Breast epithelium (tissue), 4 donors: ENCODE measurements around the gene KLRC4. TPM values are rescaled to one million over a fixed set of nuclear protein-coding genes. Genes with fewer than 3 reads are reported as not detected.

Source experiments
- DNase-seq, 2 donors: peaks; one replicate each; pipeline ENCODE4 v3.0.0-alpha.2; 2019; ENCODE audit warnings: low spot score in 2 of 2
- H3K27ac ChIP-seq, 2 donors: fragments of 200-600 bp; sonication (generic) in 1 of 2; one replicate each; pipeline ENCODE4 v1.5.1; 2016 to 2019; ENCODE audit warnings: mild to moderate bottlenecking in 1 of 2
- H3K27me3 ChIP-seq, 2 donors: fragments of 200-600 bp; sonication (generic) in 1 of 2; one replicate each; pipeline versions ENCODE4 v1.5.1 to v1.6.0; 2017 to 2019; ENCODE audit warnings: control low read depth in 1 of 2, mild to moderate bottlenecking in 1 of 2
- H3K36me3 ChIP-seq: fragments of 200-600 bp; one replicate; pipeline ENCODE4 v1.5.1; 2019
- H3K4me1 ChIP-seq, 2 donors: fragments of 200-600 bp; sonication (generic); one replicate each; pipeline ENCODE4 v1.5.1; 2016 to 2019; ENCODE audit warnings: control low read depth in 1 of 2
- H3K4me3 ChIP-seq, 3 donors: fragments of 200-600 bp; sonication (generic); 1 replicate in 2 of 3; 2 replicates in 1 of 3; pipeline ENCODE4 v1.5.1; 2016 to 2019; ENCODE audit warnings: mild to moderate bottlenecking in 3 of 3, moderate library complexity in 2 of 3
- H3K9me3 ChIP-seq, 2 donors: fragments of 200-600 bp; sonication (generic) in 1 of 2; one replicate each; pipeline ENCODE4 v1.5.1; 2016 to 2019; ENCODE audit warnings: control low read depth in 1 of 2
- CTCF ChIP-seq, 3 donors: fragments of 450-650 bp; IDR thresholded peaks; one replicate each; pipeline ENCODE4 v1.5.1; 2016 to 2017; ENCODE audit warnings: antibody characterized with exemption in 3 of 3, mild to moderate bottlenecking in 3 of 3, moderate library complexity in 3 of 3
- POLR2A ChIP-seq: fragments of 450-650 bp; IDR thresholded peaks from one replicate; pipeline ENCODE4 v1.6.1; 2016; ENCODE audit warnings: antibody characterized with exemption, mild to moderate bottlenecking, moderate library complexity
- POLR2AphosphoS5 ChIP-seq, 3 donors: sonication (generic); formaldehyde crosslinking; IDR thresholded peaks; one replicate each; pipeline ENCODE4 v1.6.1; 2017; ENCODE audit warnings: antibody characterized with exemption in 3 of 3
- intact Hi-C: fragments of 100-400 bp; cut with DNase I; formaldehyde crosslinking; loops from one replicate; pipeline ENCODE4 v1.15.1; 2023; ENCODE audit warnings: low total_unique reads
- total RNA-seq, 3 donors: library from RNA; depleted of rRNA; stranded (reverse); fragments of >200 nt; gene quantifications; one replicate each; pipeline ENCODE4 v1.1.0, GENCODE V29; 2016

The KLRC4 gene
- total RNA-seq, 3 donors from 2014 or later: 0.66 to 1.5 TPM; not detected in 1

- Histone ChIP-seq H3K4me3 (peak overlapping the region in 1 of 3 donors; percentile 68), H3K9me3 (no peaks in the 10 kb centered on the region), H3K36me3 (no peaks in the 10 kb centered on the region), H3K4me1 (peaks cover 0 to 6% of the 10 kb centered on the region in 2 donors), H3K27me3 (no peaks in the 10 kb centered on the region), H3K27ac (peak overlapping the region; percentile 61 to 97)
- intact Hi-C loops: no loop called here
- TF ChIP-seq CTCF (IDR thresholded peaks at IDR 0.05) (no peak), POLR2AphosphoS5 (IDR thresholded peaks at IDR 0.05) (no peak), POLR2A (no peak)
- no peak for DNase-seq
Measured at GRCh38 chr12:10362325-10362724, 47.2 kb downstream of the KLRC4 start.

GRCh38 chr12:10361622-10362021 lies 47.9 kb downstream of the KLRC4 start:
- no peaks in the 10 kb centered on the region for H3K9me3 ChIP-seq
- no peaks in the 10 kb centered on the region for H3K36me3 ChIP-seq
- H3K4me1 ChIP-seq: peaks cover 0 to 2% of the 10 kb centered on the region in 2 donors
- intact Hi-C loops: no loop called here
- peak overlapping the region; percentile 61 to 97 for H3K27ac ChIP-seq
- no peak for DNase-seq
- TF ChIP-seq POLR2A (no peak), POLR2AphosphoS5 (IDR thresholded peaks at IDR 0.05) (no peak), CTCF (IDR thresholded peaks at IDR 0.05) (no peak)
- H3K27me3 ChIP-seq: no peaks in the 10 kb centered on the region
- H3K4me3 ChIP-seq: no peak overlapping the region

- Histone ChIP-seq H3K9me3 (no peaks in the 10 kb centered on the region), H3K4me3 (no peak overlapping the region), H3K4me1 (no peaks in the 10 kb centered on the region), H3K36me3 (no peaks in the 10 kb centered on the region), H3K27me3 (no peaks in the 10 kb centered on the region), H3K27ac (peak overlapping the region; percentile 48 to 97)
- no peak for TF ChIP-seq POLR2A
- TF ChIP-seq POLR2AphosphoS5 (IDR thresholded peaks at IDR 0.05): no peak
- no peak for TF ChIP-seq CTCF (IDR thresholded peaks at IDR 0.05)
- no peak for DNase-seq
- intact Hi-C loops: no loop called here
Measured at GRCh38 chr12:10361084-10361483, 48.5 kb downstream of the KLRC4 start.

- intact Hi-C loops: no loop called here
- H3K27me3 ChIP-seq: no peaks in the 10 kb centered on the region
- no peaks in the 10 kb centered on the region for H3K4me1 ChIP-seq
- DNase-seq: no peak
- H3K36me3 ChIP-seq: no peaks in the 10 kb centered on the region
- no peak overlapping the region for H3K4me3 ChIP-seq
- H3K9me3 ChIP-seq: no peaks in the 10 kb centered on the region
- H3K27ac ChIP-seq: no peak overlapping the region
- TF ChIP-seq POLR2AphosphoS5 (IDR thresholded peaks at IDR 0.05) (no peak), POLR2A (no peak), CTCF (IDR thresholded peaks at IDR 0.05) (no peak)
Measured at GRCh38 chr12:10358969-10359368, 50.6 kb downstream of the KLRC4 start.

GRCh38 chr12:10358131-10358530 lies 51.4 kb downstream of the KLRC4 start:
- H3K36me3 ChIP-seq: no peaks in the 10 kb centered on the region
- no peak overlapping the region for H3K4me3 ChIP-seq
- H3K27ac ChIP-seq: no peak overlapping the region
- no peaks in the 10 kb centered on the region for H3K9me3 ChIP-seq
- no peaks in the 10 kb centered on the region for H3K4me1 ChIP-seq
- no peaks in the 10 kb centered on the region for H3K27me3 ChIP-seq
- no peak for TF ChIP-seq POLR2A
- TF ChIP-seq POLR2AphosphoS5 (IDR thresholded peaks at IDR 0.05): no peak
- TF ChIP-seq CTCF (IDR thresholded peaks at IDR 0.05): no peak
- intact Hi-C loops: no loop called here
- DNase-seq: no peak

Other genes starting within 250 kb of the KLRC4 start
- gene OLR1, start 237.6 kb downstream of the KLRC4 start, total RNA-seq: 10 to 100 TPM in 1 of 3 donors, 1 to 10 TPM in 1, not detected in 1; 3.3 to 17.1 TPM
- gene TMEM52B, start 230.7 kb downstream of the KLRC4 start, total RNA-seq: under 1 TPM in 2 of 3 donors, not detected in 1; 0.33 to 0.44 TPM
- 100 to 1,000 TPM; 146 to 182 (median 155) TPM for gene GABARAPL1, start 196.9 kb downstream of the KLRC4 start, total RNA-seq
- gene KLRD1, start 101.9 kb downstream of the KLRC4 start, total RNA-seq: 1 to 10 TPM in 2 of 3 donors, under 1 TPM in 1; 0.96 to 2.5 (median 2.3) TPM
- 1 to 10 TPM; 2.6 to 7.0 (median 3.8) TPM for gene KLRK1, start 19.7 kb downstream of the KLRC4 start, total RNA-seq
- gene KLRC3, start 10.8 kb upstream of the KLRC4 start, total RNA-seq: not detected
- gene KLRC2, start 26.3 kb upstream of the KLRC4 start, total RNA-seq: 1 to 10 TPM; 1.6 to 2.1 (median 2.0) TPM
- 1 to 10 TPM in 2 of 3 donors, under 1 TPM in 1; 0.48 to 8.3 (median 3.3) TPM for gene KLRC1, start 43.6 kb upstream of the KLRC4 start, total RNA-seq
- gene EIF2S3B, start 96.1 kb upstream of the KLRC4 start, total RNA-seq: under 1 TPM in 2 of 3 donors, not detected in 1; 0.33 to 0.48 TPM
- 10 to 100 TPM; 10.9 to 34.1 (median 17.4) TPM for gene MAGOHB, start 203.9 kb upstream of the KLRC4 start, total RNA-seq